Peyer's patch (tissue), 4 donors: Measurements from ENCODE around the gene ACTA1. TPM values are rescaled to one million over a fixed set of nuclear protein-coding genes. Genes with fewer than 3 reads are reported as not detected.
"Not testable (repeated sequence)": the region's sequence is repeated elsewhere in the genome, so short reads cannot be mapped to it uniquely, and the experiment has no call there.

Source experiments
- DNase-seq, 3 donors: peaks; one replicate each; pipeline ENCODE4 v3.0.0-alpha.2; 2017 to 2019
- H3K27ac ChIP-seq, 4 donors: fragments of 200-600 bp; sonication (generic); one replicate each; pipeline ENCODE4 v1.5.1; 2016 to 2019
- H3K27me3 ChIP-seq, 2 donors: fragments of 200-600 bp; sonication (generic); one replicate each; pipeline ENCODE4 v1.5.1; 2019
- H3K36me3 ChIP-seq, 3 donors: fragments of 200-600 bp; sonication (generic); one replicate each; pipeline ENCODE4 v1.5.1; 2016 to 2019
- H3K4me1 ChIP-seq, 4 donors: fragments of 200-600 bp; sonication (generic); one replicate each; pipeline ENCODE4 v1.5.1; 2016 to 2019
- H3K4me3 ChIP-seq, 4 donors: fragments of 200-600 bp; sonication (generic); 1 replicate in 3 of 4; 2 replicates in 1 of 4; pipeline ENCODE4 v1.5.1; 2016 to 2019; ENCODE audit warnings: mild to moderate bottlenecking in 1 of 4
- H3K9me3 ChIP-seq, 4 donors: fragments of 200-600 bp; sonication (generic); one replicate each; pipeline ENCODE4 v1.5.1; 2016 to 2019; ENCODE audit warnings: mild to moderate bottlenecking in 1 of 4
- CTCF ChIP-seq, 6 experiments: fragments of 450-650 bp in 4 of 6; fragments of 200-600 bp in 2 of 6; sonication (generic) in 1 of 6; IDR thresholded peaks; one replicate each; pipeline ENCODE4 v1.5.1; 2017 to 2019; ENCODE audit warnings: antibody characterized with exemption in 6 of 6, mild to moderate bottlenecking in 3 of 6, moderate library complexity in 1 of 6
- POLR2A ChIP-seq, 2 donors: fragments of 450-650 bp; IDR thresholded peaks; one replicate each; pipeline ENCODE4 v1.5.1; 2017; ENCODE audit warnings: antibody characterized with exemption in 2 of 2, mild to moderate bottlenecking in 2 of 2, moderate library complexity in 2 of 2
- total RNA-seq, 4 donors: library from RNA; depleted of rRNA; stranded (reverse); fragments of >200 nt; gene quantifications; one replicate each; pipeline ENCODE4 v1.1.0, GENCODE V29; 2016

The ACTA1 gene
- total RNA-seq, result 1 to 10 TPM in 1 of 4 donors, not detected in 3; 3.3 TPM

GRCh38 chr1:229434005-229434640 is at the start of gene ACTA1:
Gene ACTA1, minus strand, starts transcription at chr1:229434094. Its CDS starts 979 bp downstream, at chr1:229433115.
- TF ChIP-seq CTCF (IDR thresholded peaks at IDR 0.05) (no peak), POLR2A (IDR thresholded peaks at IDR 0.05) (no peak)
- no peaks in the 10 kb centered on the region for H3K36me3 ChIP-seq
- H3K4me3 ChIP-seq, result no peak within 1 kb of the TSS
- peaks cover 0 to 30% (median 0%) of the 10 kb centered on the region in 4 donors for H3K4me1 ChIP-seq
- no peaks in the 10 kb centered on the region for H3K9me3 ChIP-seq
- no peak within 1 kb of the TSS for H3K27ac ChIP-seq
- peaks cover 9 to 42% of the 10 kb centered on the region in 2 donors for H3K27me3 ChIP-seq
- DNase-seq, result peak in 1 of 3 donors; percentile 51

GRCh38 chr1:229482511-229482910 is 48.6 kb upstream of the ACTA1 start:
- H3K27ac ChIP-seq, result no peak overlapping the region
- H3K9me3 ChIP-seq, result no peaks in the 10 kb centered on the region
- no peak for DNase-seq
- no peaks in the 10 kb centered on the region for H3K4me1 ChIP-seq
- no peak overlapping the region for H3K4me3 ChIP-seq
- TF ChIP-seq POLR2A (IDR thresholded peaks at IDR 0.05), result no peak
- TF ChIP-seq CTCF (IDR thresholded peaks at IDR 0.05), result no peak
- peaks cover 0 to 65% (median 0%) of the 10 kb centered on the region in 3 donors for H3K36me3 ChIP-seq
- H3K27me3 ChIP-seq, result no peaks in the 10 kb centered on the region

GRCh38 chr1:229480495-229480894 is 46.6 kb upstream of the ACTA1 start:
- Histone ChIP-seq H3K4me3 (no peak overlapping the region), H3K4me1 (no peaks in the 10 kb centered on the region), H3K9me3 (no peaks in the 10 kb centered on the region), H3K36me3 (peaks cover 0 to 53% (median 0%) of the 10 kb centered on the region in 3 donors), H3K27me3 (no peaks in the 10 kb centered on the region), H3K27ac (peak overlapping the region in 2 of 4 donors; percentile 11 to 61)
- no peak for TF ChIP-seq CTCF (IDR thresholded peaks at IDR 0.05)
- no peak for TF ChIP-seq POLR2A (IDR thresholded peaks at IDR 0.05)
- peak in 2 of 3 donors; percentile 37 to 48 for DNase-seq

GRCh38 chr1:229479660-229480399 is 45.9 kb upstream of the ACTA1 start:
- H3K36me3 ChIP-seq, result peaks cover 0 to 54% (median 0%) of the 10 kb centered on the region in 3 donors
- TF ChIP-seq CTCF (IDR thresholded peaks at IDR 0.05), result no peak
- TF ChIP-seq POLR2A (IDR thresholded peaks at IDR 0.05), result no peak
- no peaks in the 10 kb centered on the region for H3K27me3 ChIP-seq
- no peaks in the 10 kb centered on the region for H3K9me3 ChIP-seq
- H3K4me3 ChIP-seq, result no peak overlapping the region
- H3K4me1 ChIP-seq, result no peaks in the 10 kb centered on the region
- peak in 2 of 3 donors; percentile 54 to 65 for DNase-seq
- H3K27ac ChIP-seq, result peak overlapping the region in 1 of 4 donors; percentile 61

GRCh38 chr1:229478852-229479251 is 45.0 kb upstream of the ACTA1 start:
- TF ChIP-seq POLR2A (IDR thresholded peaks at IDR 0.05) (no peak), CTCF (IDR thresholded peaks at IDR 0.05) (no peak)
- H3K4me1 ChIP-seq, result no peaks in the 10 kb centered on the region
- H3K9me3 ChIP-seq, result no peaks in the 10 kb centered on the region
- H3K4me3 ChIP-seq, result no peak overlapping the region
- H3K27ac ChIP-seq, result peak overlapping the region in 1 of 4 donors; percentile 61
- no peak for DNase-seq
- peaks cover 0 to 56% (median 0%) of the 10 kb centered on the region in 3 donors for H3K36me3 ChIP-seq
- H3K27me3 ChIP-seq, result no peaks in the 10 kb centered on the region

GRCh38 chr1:229475859-229476258 is 42.0 kb upstream of the ACTA1 start:
- H3K4me3 ChIP-seq, DNase-seq, H3K27ac ChIP-seq, H3K9me3 ChIP-seq, H3K27me3 ChIP-seq, H3K4me1 ChIP-seq: not testable (repeated sequence)
- H3K36me3 ChIP-seq, result peaks cover 0 to 62% (median 0%) of the 10 kb centered on the region in 3 donors
